SK-N-SH (cell line): ENCODE results near the gene IL17RA. TPM values are rescaled to one million over a fixed set of nuclear protein-coding genes. Genes with fewer than 3 reads are reported as not detected.

Experiments
- CTCF ChIA-PET: fragments of 300-600, 350-600 bp; formaldehyde crosslinking; extraction: SDS; loops from one replicate; lab custom pipeline; 2021; lab: Yijun Ruan, JAX
- POLR2A ChIA-PET: fragments of 350-600 bp; sonication (Branson Sonifier 250); formaldehyde crosslinking; extraction: SDS; loops from one replicate; lab custom pipeline; 2020; ENCODE audit warnings: antibody characterized with exemption, inconsistent platforms; lab: Yijun Ruan, JAX
- DNase-seq: peaks from one replicate; pipeline ENCODE4 v3.0.0; 2012
- H2AFZ ChIP-seq: fragments of 200-600 bp; sonication (generic); 2 replicates; pipeline ENCODE4 v1.8.1; 2016; ENCODE audit warnings: antibody characterized with exemption, mild to moderate bottlenecking, low read depth
- H3F3A ChIP-seq: fragments of 200-600 bp; sonication (generic); replicated peaks from 2 replicates; pipeline ENCODE3; 2016; ENCODE audit warnings: antibody characterized with exemption, mild to moderate bottlenecking; ENCODE audit not compliant: insufficient read depth
- H3K27ac ChIP-seq, 2 experiments: fragments of 200-500 bp in 1 of 2; fragments of 200-600 bp in 1 of 2; sonication (Bioruptor generic) in 1 of 2; sonication (generic), shearing (Covaris generic) in 1 of 2; 2 replicates each; pipeline versions ENCODE4 v1.5.1 to v1.6.1; 2014 to 2016; ENCODE audit warnings: low read depth in 2 of 2, inconsistent platforms in 1 of 2, low read length in 1 of 2, mild to moderate bottlenecking in 1 of 2, mixed read lengths in 1 of 2
- H3K27me3 ChIP-seq: fragments of 200-600 bp; sonication (generic), shearing (Covaris generic); 2 replicates; pipeline ENCODE4 v1.6.1; 2016; ENCODE audit warnings: mixed run types; ENCODE audit not compliant: insufficient read depth
- H3K36me3 ChIP-seq, 2 experiments: fragments of 200-500 bp in 1 of 2; fragments of 200-600 bp in 1 of 2; sonication (Bioruptor generic) in 1 of 2; sonication (generic) in 1 of 2; replicated peaks in 1 of 2; 2 replicates each; pipeline versions ENCODE3 to v1.5.1; 2014 to 2016; ENCODE audit warnings: low read length in 1 of 2, mild to moderate bottlenecking in 1 of 2; ENCODE audit not compliant: insufficient read depth in 2 of 2, control insufficient read depth in 1 of 2
- H3K4me1 ChIP-seq, 2 experiments: fragments of 200-500 bp in 1 of 2; fragments of 200-600 bp in 1 of 2; sonication (Bioruptor generic) in 1 of 2; sonication (generic), shearing (Covaris generic) in 1 of 2; 2 replicates each; pipeline versions ENCODE4 v1.5.1 to v1.6.1; 2014 to 2016; ENCODE audit warnings: low read depth in 1 of 2, low read length in 1 of 2, mixed run types in 1 of 2; ENCODE audit not compliant: insufficient read depth in 2 of 2, control insufficient read depth in 1 of 2
- H3K4me2 ChIP-seq: fragments of 200-600 bp; sonication (generic), shearing (Covaris generic); 2 replicates; pipeline ENCODE4 v1.6.1; 2017; ENCODE audit warnings: mixed run types
- H3K4me3 ChIP-seq, 2 experiments: fragments of 200-500 bp in 1 of 2; fragments of 200-600 bp in 1 of 2; sonication (Bioruptor generic) in 1 of 2; sonication (generic), shearing (Covaris generic) in 1 of 2; 2 replicates each; pipeline versions ENCODE4 v1.5.1 to v1.8.1; 2014 to 2016; ENCODE audit warnings: low read depth in 2 of 2, inconsistent platforms in 1 of 2, low read length in 1 of 2, mild to moderate bottlenecking in 1 of 2, mixed read lengths in 1 of 2, moderate library complexity in 1 of 2
- H3K79me2 ChIP-seq: fragments of 200-600 bp; sonication (generic); 2 replicates; pipeline ENCODE4 v1.8.1; 2017; ENCODE audit warnings: mild to moderate bottlenecking; ENCODE audit not compliant: insufficient read depth
- H3K9ac ChIP-seq: fragments of 200-600 bp; sonication (generic); 2 replicates; pipeline ENCODE4 v1.6.1; 2017; ENCODE audit warnings: mixed run types
- H3K9me2 ChIP-seq: fragments of 200-600 bp; sonication (generic); 2 replicates; pipeline ENCODE4 v1.6.1; 2017; ENCODE audit warnings: mixed run types
- H3K9me3 ChIP-seq: fragments of 200-600 bp; sonication (generic); 2 replicates; pipeline ENCODE4 v1.6.1; 2017; ENCODE audit warnings: mixed run types, mild to moderate bottlenecking, moderate library complexity
- H4K20me1 ChIP-seq: fragments of 200-600 bp; sonication (generic); 2 replicates; pipeline ENCODE4 v1.6.1; 2017; ENCODE audit warnings: mild to moderate bottlenecking, mixed run types; ENCODE audit not compliant: insufficient read depth
- CTCF ChIP-seq: fragments of 200-600 bp; sonication (generic); IDR thresholded peaks from 2 replicates; pipeline ENCODE4 v1.6.1; 2017; ENCODE audit warnings: antibody characterized with exemption, mild to moderate bottlenecking, moderate library complexity
- ELF1 ChIP-seq: IDR thresholded peaks from 2 replicates; pipeline ENCODE4 v1.4.0; 2012
- EP300 ChIP-seq, 2 experiments: IDR thresholded peaks; 2 replicates each; pipeline versions ENCODE4 v1.4.0 to v1.6.1; 2012; ENCODE audit warnings: borderline replicate concordance in 1 of 2, low read depth in 1 of 2, low read length in 1 of 2
- EZH2phosphoT487 ChIP-seq: fragments of 200-600 bp; sonication (generic); IDR thresholded peaks from 2 replicates; pipeline ENCODE4 v1.6.1; 2017; ENCODE audit warnings: low read depth, mixed run types, mild to moderate bottlenecking, antibody characterized with exemption, moderate library complexity, borderline replicate concordance
- FOSL2 ChIP-seq: IDR thresholded peaks from 2 replicates; pipeline ENCODE4 v1.4.0; 2012; ENCODE audit warnings: low read depth, mild to moderate bottlenecking, moderate library complexity, borderline replicate concordance
- FOXJ3 ChIP-seq: sonication (generic); formaldehyde crosslinking; IDR thresholded peaks from 2 replicates; pipeline ENCODE4 v1.5.1; 2020; ENCODE audit warnings: mild to moderate bottlenecking, missing genetic modification reagents
- GABPA ChIP-seq: IDR thresholded peaks from 2 replicates; pipeline ENCODE4 v1.4.0; 2012; ENCODE audit warnings: low read depth, mild to moderate bottlenecking
- GATA2 ChIP-seq: sonication (generic); formaldehyde crosslinking; IDR thresholded peaks from 2 replicates; pipeline ENCODE4 v1.5.0; 2020; ENCODE audit warnings: mild to moderate bottlenecking, missing genetic modification reagents
- JUND ChIP-seq: IDR thresholded peaks from 2 replicates; pipeline ENCODE4 v1.4.0; 2012
- MEF2A ChIP-seq: IDR thresholded peaks from 2 replicates; pipeline ENCODE4 v1.4.0; 2012; ENCODE audit warnings: low read depth, borderline replicate concordance
- MXI1 ChIP-seq: IDR thresholded peaks from 2 replicates; pipeline ENCODE4 v1.6.1; 2012; ENCODE audit warnings: mild to moderate bottlenecking, low read depth, low read length, improper control_type of control experiment
- NFIC ChIP-seq: IDR thresholded peaks from 2 replicates; pipeline ENCODE4 v1.4.0; 2012; ENCODE audit warnings: borderline replicate concordance
- NRF1 ChIP-seq: IDR thresholded peaks from 2 replicates; pipeline ENCODE4 v1.6.1; 2012; ENCODE audit warnings: low read depth, mild to moderate bottlenecking, low read length
- RAD21 ChIP-seq: IDR thresholded peaks from 2 replicates; pipeline ENCODE4 v1.6.1; 2012; ENCODE audit warnings: mild to moderate bottlenecking, low read length
- RCOR1 ChIP-seq: fragments of 150-350 bp; IDR thresholded peaks from 2 replicates; pipeline ENCODE4 v1.6.1; 2017; ENCODE audit warnings: antibody characterized with exemption, low read length
- ZBTB33 ChIP-seq: IDR thresholded peaks from 2 replicates; pipeline ENCODE4 v1.4.0; 2012; ENCODE audit warnings: low read depth, borderline replicate concordance
- WGBS: methylation state at CpG from one replicate; pipeline ENCODE4 v1.1.6; 2017; ENCODE audit warnings: low lambda C conversion rate; 5-methylcytosine and 5-hydroxymethylcytosine counted together
- polyA plus RNA-seq, 3 experiments: library from polyadenylated mRNA; depleted of rRNA; stranded (reverse); fragments of >200 nt; gene quantifications; 2 replicates each; pipeline ENCODE4 v1.2.3, GENCODE V29; 2012
- TF ChIP-seq, protein P1 (sequence below): IDR thresholded peaks from 2 replicates; pipeline ENCODE4 v1.4.0; 2012; ENCODE audit warnings: low read depth
- TF ChIP-seq, protein P2 (sequence below): IDR thresholded peaks from 2 replicates; pipeline ENCODE4 v1.4.0; 2012; ENCODE audit warnings: low read depth, borderline replicate concordance
- TF ChIP-seq, protein P3 (sequence below): fragments of 150-350 bp; IDR thresholded peaks from 2 replicates; pipeline ENCODE4 v1.6.1; 2016; ENCODE audit warnings: mild to moderate bottlenecking, low read depth, low read length

Gene IL17RA
- polyA plus RNA-seq, 1 of the 3 experiments (the other 2 are of a cell fraction), result 4.5 TPM

- Histone ChIP-seq H3F3A (no peaks in the 10 kb centered on the region), H3K9me2 (no peaks in the 10 kb centered on the region), H3K9ac (no peak overlapping the region), H3K4me2 (no peak overlapping the region), H4K20me1 (no peaks in the 10 kb centered on the region), H3K36me3 (no peaks in the 10 kb centered on the region)
- TF ChIP-seq, protein P1, sequence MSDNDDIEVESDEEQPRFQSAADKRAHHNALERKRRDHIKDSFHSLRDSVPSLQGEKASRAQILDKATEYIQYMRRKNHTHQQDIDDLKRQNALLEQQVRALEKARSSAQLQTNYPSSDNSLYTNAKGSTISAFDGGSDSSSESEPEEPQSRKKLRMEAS, result no peak
- no peak for TF ChIP-seq ZBTB33
- no peak for TF ChIP-seq EZH2phosphoT487
- TF ChIP-seq FOXJ3 (CRISPR knock-in tag), result no peak
- TF ChIP-seq EP300 (IDR thresholded peaks at IDR 0.05; ENCODE audit: borderline replicate concordance in 1 of 2, low read depth in 1 of 2, low read length in 1 of 2), result no peak
- TF ChIP-seq ELF1, result no peak
- no peak for TF ChIP-seq NRF1
- no peak for TF ChIP-seq NFIC
- no peak for TF ChIP-seq RCOR1
- TF ChIP-seq, protein P2, sequence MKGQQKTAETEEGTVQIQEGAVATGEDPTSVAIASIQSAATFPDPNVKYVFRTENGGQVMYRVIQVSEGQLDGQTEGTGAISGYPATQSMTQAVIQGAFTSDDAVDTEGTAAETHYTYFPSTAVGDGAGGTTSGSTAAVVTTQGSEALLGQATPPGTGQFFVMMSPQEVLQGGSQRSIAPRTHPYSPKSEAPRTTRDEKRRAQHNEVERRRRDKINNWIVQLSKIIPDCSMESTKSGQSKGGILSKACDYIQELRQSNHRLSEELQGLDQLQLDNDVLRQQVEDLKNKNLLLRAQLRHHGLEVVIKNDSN, result no peak
- TF ChIP-seq GATA2, result no peak
- no peak for TF ChIP-seq JUND
- TF ChIP-seq CTCF, result no peak
- no peak for TF ChIP-seq FOSL2
- no peak for TF ChIP-seq MXI1
- TF ChIP-seq, protein P3, sequence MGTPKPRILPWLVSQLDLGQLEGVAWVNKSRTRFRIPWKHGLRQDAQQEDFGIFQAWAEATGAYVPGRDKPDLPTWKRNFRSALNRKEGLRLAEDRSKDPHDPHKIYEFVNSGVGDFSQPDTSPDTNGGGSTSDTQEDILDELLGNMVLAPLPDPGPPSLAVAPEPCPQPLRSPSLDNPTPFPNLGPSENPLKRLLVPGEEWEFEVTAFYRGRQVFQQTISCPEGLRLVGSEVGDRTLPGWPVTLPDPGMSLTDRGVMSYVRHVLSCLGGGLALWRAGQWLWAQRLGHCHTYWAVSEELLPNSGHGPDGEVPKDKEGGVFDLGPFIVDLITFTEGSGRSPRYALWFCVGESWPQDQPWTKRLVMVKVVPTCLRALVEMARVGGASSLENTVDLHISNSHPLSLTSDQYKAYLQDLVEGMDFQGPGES, result no peak
- no peak for TF ChIP-seq RAD21
- TF ChIP-seq GABPA, result no peak
- TF ChIP-seq MEF2A, result no peak
- TF ChIP-seq, all 33 proteins: peak for 0
- H3K4me1 ChIP-seq, result no peaks in the 10 kb centered on the region; a peak in 1 of 4 replicates
- ChIA-PET POLR2A (no interaction called here), CTCF (interaction anchor here (1.1 to 1.5 kb wide), 4 partner anchors 18 to 387 kb away, joined by 3 to 4 read pairs (median 4); no protein-coding TSS in a partner anchor)
- no peak overlapping the region for H3K4me3 ChIP-seq
- no peak overlapping the region for H2AFZ ChIP-seq
- H3K9me3 ChIP-seq, result no peaks in the 10 kb centered on the region
- no peak for DNase-seq
- WGBS, result 37% methylated on average over 13 of the region's 13 CpGs
- no peak overlapping the region for H3K27ac ChIP-seq
- H3K27me3 ChIP-seq, result no peaks in the 10 kb centered on the region
- no peaks in the 10 kb centered on the region for H3K79me2 ChIP-seq
Measured at GRCh38 chr22:17114173-17114897, 29.5 kb downstream of the IL17RA start.
